Brain microvascular endothelial cell (primary cell): ENCODE data around the gene ABCC5.

Experiments used
- DNase-seq: peaks from one replicate; pipeline ENCODE4 v3.0.0-alpha.2; 2020
- H3K27ac ChIP-seq: fragments of 250-450 bp; sonication (Bioruptor Pico); 2 replicates; pipeline ENCODE4 v1.5.1; 2020; ENCODE audit warnings: mild to moderate bottlenecking, moderate library complexity
- H3K27me3 ChIP-seq: fragments of 250-450 bp; sonication (Bioruptor Pico); replicated peaks from 2 replicates; pipeline ENCODE4 v1.5.1; 2020; ENCODE audit warnings: mild to moderate bottlenecking
- H3K36me3 ChIP-seq: fragments of 250-450 bp; sonication (Bioruptor Pico); replicated peaks from 2 replicates; pipeline ENCODE4 v1.5.1; 2020; ENCODE audit warnings: mild to moderate bottlenecking
- H3K4me3 ChIP-seq: 2 replicates; pipeline ENCODE4 v1.5.1; 2011; ENCODE audit warnings: low read depth, mild to moderate bottlenecking, control low read depth, low read length, moderate library complexity
- in situ Hi-C: cut with HindIII; loops from 2 replicates; pipeline ENCODE4 v1.10.0; 2017; ENCODE audit warnings: low sequenced_read_pairs, low pct_ligation_motif_present
- TF ChIP-seq, protein P1 (sequence below): IDR thresholded peaks from 2 replicates; pipeline ENCODE4 v1.5.1; 2011; ENCODE audit warnings: low read depth, mild to moderate bottlenecking, moderate library complexity, low read length, control low read depth, inconsistent platforms; ENCODE audit errors: missing control alignments

Gene ABCC5

DNA sequence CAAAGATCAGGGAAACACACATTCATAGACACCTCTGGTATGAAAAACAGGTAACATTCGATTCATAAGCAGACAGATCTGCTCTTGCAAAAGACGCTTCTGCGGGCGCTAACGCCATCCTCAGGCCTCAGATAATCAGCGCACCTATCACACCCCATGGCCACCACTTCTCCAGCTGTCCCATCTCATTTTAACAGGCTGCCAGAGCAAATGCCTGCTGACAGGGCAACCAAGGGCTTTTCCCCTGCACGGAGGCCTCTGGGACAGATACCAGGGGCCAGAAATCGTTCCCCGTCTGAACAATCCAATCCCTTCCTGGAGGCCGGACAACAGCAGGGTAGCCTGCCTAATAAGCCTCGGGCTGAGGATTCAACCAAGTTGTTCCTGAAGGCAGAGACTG lies 15.2 kb downstream of the ABCC5 start:
- in situ Hi-C loops, result no loop called here
- Histone ChIP-seq H3K4me3 (no peak overlapping the region), H3K36me3 (no peaks in the 10 kb centered on the region), H3K27me3 (no peaks in the 10 kb centered on the region), H3K27ac (no peak overlapping the region)
- TF ChIP-seq, protein P1, sequence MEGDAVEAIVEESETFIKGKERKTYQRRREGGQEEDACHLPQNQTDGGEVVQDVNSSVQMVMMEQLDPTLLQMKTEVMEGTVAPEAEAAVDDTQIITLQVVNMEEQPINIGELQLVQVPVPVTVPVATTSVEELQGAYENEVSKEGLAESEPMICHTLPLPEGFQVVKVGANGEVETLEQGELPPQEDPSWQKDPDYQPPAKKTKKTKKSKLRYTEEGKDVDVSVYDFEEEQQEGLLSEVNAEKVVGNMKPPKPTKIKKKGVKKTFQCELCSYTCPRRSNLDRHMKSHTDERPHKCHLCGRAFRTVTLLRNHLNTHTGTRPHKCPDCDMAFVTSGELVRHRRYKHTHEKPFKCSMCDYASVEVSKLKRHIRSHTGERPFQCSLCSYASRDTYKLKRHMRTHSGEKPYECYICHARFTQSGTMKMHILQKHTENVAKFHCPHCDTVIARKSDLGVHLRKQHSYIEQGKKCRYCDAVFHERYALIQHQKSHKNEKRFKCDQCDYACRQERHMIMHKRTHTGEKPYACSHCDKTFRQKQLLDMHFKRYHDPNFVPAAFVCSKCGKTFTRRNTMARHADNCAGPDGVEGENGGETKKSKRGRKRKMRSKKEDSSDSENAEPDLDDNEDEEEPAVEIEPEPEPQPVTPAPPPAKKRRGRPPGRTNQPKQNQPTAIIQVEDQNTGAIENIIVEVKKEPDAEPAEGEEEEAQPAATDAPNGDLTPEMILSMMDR, result no peak
- DNase-seq, result no peak

DNA sequence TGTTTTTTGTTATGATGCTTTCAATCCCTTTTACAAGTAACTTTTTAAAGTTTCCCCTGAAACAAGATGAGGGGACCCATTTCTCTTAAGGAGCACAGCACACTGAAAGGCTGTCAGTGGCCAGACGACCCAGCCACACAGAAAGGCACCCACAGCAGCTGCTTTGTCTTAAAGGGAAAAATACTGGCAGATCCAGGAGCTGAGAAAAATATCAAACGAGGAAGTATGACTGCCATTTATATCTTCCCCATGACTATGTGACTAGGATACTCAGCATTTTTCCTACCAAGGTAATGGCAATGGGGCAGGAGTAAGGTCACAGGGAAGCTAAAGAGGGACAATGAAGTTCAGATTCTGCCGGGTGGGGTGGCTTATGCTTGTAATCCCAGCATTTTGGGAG lies 15.9 kb downstream of the ABCC5 start:
- in situ Hi-C loops, result no loop called here
- H3K27me3 ChIP-seq, result no peaks in the 10 kb centered on the region
- no peak overlapping the region for H3K27ac ChIP-seq
- no peak overlapping the region for H3K4me3 ChIP-seq
- DNase-seq, result no peak
- H3K36me3 ChIP-seq, result no peaks in the 10 kb centered on the region
- TF ChIP-seq, protein P1, result no peak

DNA sequence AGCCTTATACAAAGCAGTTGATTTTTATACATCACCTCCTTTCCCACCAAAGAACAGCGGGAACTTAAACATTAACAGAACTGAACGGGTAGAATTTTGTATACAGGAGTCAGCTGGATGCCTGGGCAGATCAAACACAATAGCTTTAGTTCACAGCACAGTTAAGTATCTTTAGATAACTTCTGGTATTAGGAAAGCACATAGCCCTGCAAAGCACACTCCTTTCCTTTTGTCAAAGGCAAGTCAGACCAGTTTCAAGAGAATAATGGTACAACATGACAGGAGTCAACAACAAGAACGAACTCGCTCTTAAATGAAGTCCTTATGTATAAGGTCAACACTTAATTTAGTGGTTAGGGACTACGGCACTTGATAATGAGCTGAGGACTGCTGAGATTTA lies 26.3 kb downstream of the ABCC5 start:
- Histone ChIP-seq H3K27ac (no peak overlapping the region), H3K4me3 (no peak overlapping the region), H3K27me3 (no peaks in the 10 kb centered on the region), H3K36me3 (peaks cover 15% of the 10 kb centered on the region)
- no peak for DNase-seq
- TF ChIP-seq, protein P1, result no peak
- in situ Hi-C loops, result no loop called here

DNA sequence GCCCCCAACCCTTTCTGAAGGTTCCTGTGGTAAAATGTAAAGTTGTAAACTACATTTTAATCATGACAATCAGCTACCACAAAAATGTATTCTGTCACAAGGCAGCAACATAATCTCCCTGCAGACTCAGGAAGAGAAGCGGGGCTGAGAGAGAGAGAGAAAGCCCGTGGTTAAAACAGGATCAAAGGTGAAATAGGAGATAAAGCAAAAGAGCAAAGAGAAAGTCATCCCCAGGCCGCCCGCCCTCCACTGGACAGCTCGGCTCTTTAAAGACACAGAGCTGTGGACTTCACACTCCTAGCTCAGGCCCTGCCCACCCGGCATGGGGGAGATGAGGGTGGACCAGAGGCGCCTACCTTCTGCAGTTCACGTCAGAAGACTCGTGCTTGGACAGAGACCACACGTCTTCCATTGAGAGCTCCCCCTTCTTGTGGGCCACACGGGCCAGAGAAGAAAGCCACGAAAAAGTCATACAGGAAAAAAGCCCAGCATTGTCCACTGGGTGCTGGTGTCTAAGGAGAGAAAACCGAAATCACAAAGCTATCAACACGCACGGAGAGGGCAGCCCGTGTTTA lies 29.4 kb downstream of the ABCC5 start:
- DNase-seq, result peak; percentile 74
- in situ Hi-C loops, result no loop called here

DNA sequence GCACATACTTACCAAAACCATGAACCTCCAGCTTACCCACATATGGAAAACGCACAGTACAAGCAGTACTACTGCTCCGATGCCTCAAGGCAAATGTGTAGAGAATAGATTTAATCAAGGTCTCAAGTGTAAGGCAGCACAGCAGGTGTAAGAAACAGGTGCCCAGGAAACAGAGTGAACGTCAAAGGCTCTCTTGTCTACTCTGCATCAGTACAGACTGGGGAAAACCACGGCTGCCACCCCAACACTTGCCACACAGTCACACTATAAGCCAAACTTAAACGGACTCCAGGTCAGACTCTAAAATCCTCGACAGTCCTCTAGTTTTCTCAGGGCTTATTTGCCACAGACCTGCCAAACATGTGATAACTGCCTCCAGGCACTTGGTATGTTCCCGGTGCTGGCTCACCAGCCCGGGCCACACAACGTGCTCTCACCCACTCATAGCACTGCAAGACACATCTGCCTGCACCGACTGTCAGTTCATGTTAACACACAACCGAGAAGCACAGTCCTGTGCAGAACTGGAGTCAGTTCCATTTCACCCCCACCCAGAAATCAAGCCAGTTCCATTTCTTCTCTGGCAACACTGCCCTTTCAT lies 30.6 kb downstream of the ABCC5 start:
- no peak overlapping the region for H3K27ac ChIP-seq
- TF ChIP-seq, protein P1, result no peak
- H3K4me3 ChIP-seq, result no peak overlapping the region
- no peak for DNase-seq
- peaks cover 15% of the 10 kb centered on the region for H3K36me3 ChIP-seq
- no peaks in the 10 kb centered on the region for H3K27me3 ChIP-seq
- in situ Hi-C loops, result no loop called here

More for the DNA sequence above, 29.4 kb downstream of the ABCC5 start:
- Histone ChIP-seq H3K4me3 (no peak overlapping the region), H3K36me3 (peaks cover 15% of the 10 kb centered on the region), H3K27me3 (no peaks in the 10 kb centered on the region), H3K27ac (no peak overlapping the region)
- TF ChIP-seq, protein P1, result no peak
